Measurements from ENCODE around the gene ATP1B3. TPM values are rescaled to one million over a fixed set of nuclear protein-coding genes. Genes with fewer than 3 reads are reported as not detected.

Gene ATP1B3
- total and polyA plus RNA-seq, 9 of the 15 experiments (the other 6 are each of a cell fraction or from before 2014, with no cell fraction given): 48.3 to 202 (median 123) TPM

DNA sequence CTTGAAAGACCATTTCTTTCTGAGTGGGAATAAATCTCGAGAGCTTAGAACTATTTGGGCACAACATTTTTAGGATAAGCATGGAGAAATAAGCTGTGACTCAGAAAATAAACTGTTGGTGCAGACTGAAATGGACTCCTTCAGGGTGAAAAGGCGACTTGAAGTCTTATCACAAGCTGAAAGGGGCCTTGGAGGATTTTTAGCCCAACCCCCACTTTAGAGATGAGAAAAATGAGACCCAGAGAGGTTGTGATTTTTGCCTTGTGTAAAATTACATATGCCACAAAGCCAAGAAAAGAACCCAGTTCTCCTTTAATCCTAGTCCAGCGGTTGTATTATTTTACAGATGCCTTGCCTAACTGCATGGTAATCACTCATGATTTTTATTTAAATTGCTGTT, 1.5 kb downstream of the ATP1B3 start (continued):
- TF ChIP-seq, protein P1, sequence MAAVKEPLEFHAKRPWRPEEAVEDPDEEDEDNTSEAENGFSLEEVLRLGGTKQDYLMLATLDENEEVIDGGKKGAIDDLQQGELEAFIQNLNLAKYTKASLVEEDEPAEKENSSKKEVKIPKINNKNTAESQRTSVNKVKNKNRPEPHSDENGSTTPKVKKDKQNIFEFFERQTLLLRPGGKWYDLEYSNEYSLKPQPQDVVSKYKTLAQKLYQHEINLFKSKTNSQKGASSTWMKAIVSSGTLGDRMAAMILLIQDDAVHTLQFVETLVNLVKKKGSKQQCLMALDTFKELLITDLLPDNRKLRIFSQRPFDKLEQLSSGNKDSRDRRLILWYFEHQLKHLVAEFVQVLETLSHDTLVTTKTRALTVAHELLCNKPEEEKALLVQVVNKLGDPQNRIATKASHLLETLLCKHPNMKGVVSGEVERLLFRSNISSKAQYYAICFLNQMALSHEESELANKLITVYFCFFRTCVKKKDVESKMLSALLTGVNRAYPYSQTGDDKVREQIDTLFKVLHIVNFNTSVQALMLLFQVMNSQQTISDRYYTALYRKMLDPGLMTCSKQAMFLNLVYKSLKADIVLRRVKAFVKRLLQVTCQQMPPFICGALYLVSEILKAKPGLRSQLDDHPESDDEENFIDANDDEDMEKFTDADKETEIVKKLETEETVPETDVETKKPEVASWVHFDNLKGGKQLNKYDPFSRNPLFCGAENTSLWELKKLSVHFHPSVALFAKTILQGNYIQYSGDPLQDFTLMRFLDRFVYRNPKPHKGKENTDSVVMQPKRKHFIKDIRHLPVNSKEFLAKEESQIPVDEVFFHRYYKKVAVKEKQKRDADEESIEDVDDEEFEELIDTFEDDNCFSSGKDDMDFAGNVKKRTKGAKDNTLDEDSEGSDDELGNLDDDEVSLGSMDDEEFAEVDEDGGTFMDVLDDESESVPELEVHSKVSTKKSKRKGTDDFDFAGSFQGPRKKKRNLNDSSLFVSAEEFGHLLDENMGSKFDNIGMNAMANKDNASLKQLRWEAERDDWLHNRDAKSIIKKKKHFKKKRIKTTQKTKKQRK (IDR thresholded peaks at IDR 0.05; ENCODE audit: borderline replicate concordance, low read depth, low read length): no peak
- TF ChIP-seq, protein P2, sequence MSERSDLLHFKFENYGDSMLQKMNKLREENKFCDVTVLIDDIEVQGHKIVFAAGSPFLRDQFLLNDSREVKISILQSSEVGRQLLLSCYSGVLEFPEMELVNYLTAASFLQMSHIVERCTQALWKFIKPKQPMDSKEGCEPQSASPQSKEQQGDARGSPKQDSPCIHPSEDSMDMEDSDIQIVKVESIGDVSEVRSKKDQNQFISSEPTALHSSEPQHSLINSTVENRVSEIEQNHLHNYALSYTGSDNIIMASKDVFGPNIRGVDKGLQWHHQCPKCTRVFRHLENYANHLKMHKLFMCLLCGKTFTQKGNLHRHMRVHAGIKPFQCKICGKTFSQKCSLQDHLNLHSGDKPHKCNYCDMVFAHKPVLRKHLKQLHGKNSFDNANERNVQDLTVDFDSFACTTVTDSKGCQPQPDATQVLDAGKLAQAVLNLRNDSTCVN (CRISPR knock-in tag; IDR thresholded peaks at IDR 0.05): no peak
- peak; percentile 22; the same call in 1 of the 2 replicates for TF ChIP-seq CBFA2T3 (IDR thresholded peaks at IDR 0.05)
- TF ChIP-seq, protein P3, sequence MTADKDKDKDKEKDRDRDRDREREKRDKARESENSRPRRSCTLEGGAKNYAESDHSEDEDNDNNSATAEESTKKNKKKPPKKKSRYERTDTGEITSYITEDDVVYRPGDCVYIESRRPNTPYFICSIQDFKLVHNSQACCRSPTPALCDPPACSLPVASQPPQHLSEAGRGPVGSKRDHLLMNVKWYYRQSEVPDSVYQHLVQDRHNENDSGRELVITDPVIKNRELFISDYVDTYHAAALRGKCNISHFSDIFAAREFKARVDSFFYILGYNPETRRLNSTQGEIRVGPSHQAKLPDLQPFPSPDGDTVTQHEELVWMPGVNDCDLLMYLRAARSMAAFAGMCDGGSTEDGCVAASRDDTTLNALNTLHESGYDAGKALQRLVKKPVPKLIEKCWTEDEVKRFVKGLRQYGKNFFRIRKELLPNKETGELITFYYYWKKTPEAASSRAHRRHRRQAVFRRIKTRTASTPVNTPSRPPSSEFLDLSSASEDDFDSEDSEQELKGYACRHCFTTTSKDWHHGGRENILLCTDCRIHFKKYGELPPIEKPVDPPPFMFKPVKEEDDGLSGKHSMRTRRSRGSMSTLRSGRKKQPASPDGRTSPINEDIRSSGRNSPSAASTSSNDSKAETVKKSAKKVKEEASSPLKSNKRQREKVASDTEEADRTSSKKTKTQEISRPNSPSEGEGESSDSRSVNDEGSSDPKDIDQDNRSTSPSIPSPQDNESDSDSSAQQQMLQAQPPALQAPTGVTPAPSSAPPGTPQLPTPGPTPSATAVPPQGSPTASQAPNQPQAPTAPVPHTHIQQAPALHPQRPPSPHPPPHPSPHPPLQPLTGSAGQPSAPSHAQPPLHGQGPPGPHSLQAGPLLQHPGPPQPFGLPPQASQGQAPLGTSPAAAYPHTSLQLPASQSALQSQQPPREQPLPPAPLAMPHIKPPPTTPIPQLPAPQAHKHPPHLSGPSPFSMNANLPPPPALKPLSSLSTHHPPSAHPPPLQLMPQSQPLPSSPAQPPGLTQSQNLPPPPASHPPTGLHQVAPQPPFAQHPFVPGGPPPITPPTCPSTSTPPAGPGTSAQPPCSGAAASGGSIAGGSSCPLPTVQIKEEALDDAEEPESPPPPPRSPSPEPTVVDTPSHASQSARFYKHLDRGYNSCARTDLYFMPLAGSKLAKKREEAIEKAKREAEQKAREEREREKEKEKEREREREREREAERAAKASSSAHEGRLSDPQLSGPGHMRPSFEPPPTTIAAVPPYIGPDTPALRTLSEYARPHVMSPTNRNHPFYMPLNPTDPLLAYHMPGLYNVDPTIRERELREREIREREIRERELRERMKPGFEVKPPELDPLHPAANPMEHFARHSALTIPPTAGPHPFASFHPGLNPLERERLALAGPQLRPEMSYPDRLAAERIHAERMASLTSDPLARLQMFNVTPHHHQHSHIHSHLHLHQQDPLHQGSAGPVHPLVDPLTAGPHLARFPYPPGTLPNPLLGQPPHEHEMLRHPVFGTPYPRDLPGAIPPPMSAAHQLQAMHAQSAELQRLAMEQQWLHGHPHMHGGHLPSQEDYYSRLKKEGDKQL (CRISPR knock-in tag; IDR thresholded peaks at IDR 0.05; ENCODE audit: borderline replicate concordance): no peak
- TF ChIP-seq ZNF586 (CRISPR knock-in tag; conservative IDR thresholded peaks at IDR 0.05): no peak
- no peak for TF ChIP-seq KHSRP (IDR thresholded peaks at IDR 0.05)
- no peak for TF ChIP-seq ZNF134 (CRISPR knock-in tag; conservative IDR thresholded peaks at IDR 0.05)
- no peak for TF ChIP-seq ZNF57 (CRISPR knock-in tag; IDR thresholded peaks at IDR 0.05)
- no peak for TF ChIP-seq ZNF696 (CRISPR knock-in tag; conservative IDR thresholded peaks at IDR 0.05)
- no peak for TF ChIP-seq IRF2 (CRISPR knock-in tag; IDR thresholded peaks at IDR 0.05)
- TF ChIP-seq, protein P4, sequence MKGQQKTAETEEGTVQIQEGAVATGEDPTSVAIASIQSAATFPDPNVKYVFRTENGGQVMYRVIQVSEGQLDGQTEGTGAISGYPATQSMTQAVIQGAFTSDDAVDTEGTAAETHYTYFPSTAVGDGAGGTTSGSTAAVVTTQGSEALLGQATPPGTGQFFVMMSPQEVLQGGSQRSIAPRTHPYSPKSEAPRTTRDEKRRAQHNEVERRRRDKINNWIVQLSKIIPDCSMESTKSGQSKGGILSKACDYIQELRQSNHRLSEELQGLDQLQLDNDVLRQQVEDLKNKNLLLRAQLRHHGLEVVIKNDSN (CRISPR knock-in tag; IDR thresholded peaks at IDR 0.05): no peak
